Colonic mucosa (tissue), 4 donors: Measurements from ENCODE around the gene CSF2RB. TPM values are rescaled to one million over a fixed set of nuclear protein-coding genes. Genes with fewer than 3 reads are reported as not detected.

Experiments used
- DNase-seq: peaks from one replicate; pipeline ENCODE4 v3.0.0-alpha.2; 2020
- H3K27ac ChIP-seq: fragments of 200-600 bp; one replicate; pipeline ENCODE4 v1.8.0; 2021
- H3K27me3 ChIP-seq: fragments of 200-600 bp; one replicate; pipeline ENCODE4 v1.8.0; 2021
- H3K36me3 ChIP-seq: fragments of 200-600 bp; one replicate; pipeline ENCODE4 v1.8.0; 2021
- H3K4me1 ChIP-seq: fragments of 200-600 bp; one replicate; pipeline ENCODE4 v1.8.0; 2021; ENCODE audit warnings: mild to moderate bottlenecking
- H3K4me3 ChIP-seq: fragments of 200-600 bp; one replicate; pipeline ENCODE4 v1.8.0; 2021
- H3K9ac ChIP-seq, 2 donors: one replicate each; pipeline ENCODE4 v1.7.0; 2013; ENCODE audit warnings: control low read depth in 2 of 2, low read depth in 2 of 2, low read length in 2 of 2
- H3K9me3 ChIP-seq: fragments of 200-600 bp; one replicate; pipeline ENCODE4 v1.8.0; 2021
- intact Hi-C: fragments of 100-400 bp; cut with DNase I; formaldehyde crosslinking; loops from one replicate; pipeline ENCODE4 v1.14.1; 2022
- total RNA-seq, 2 donors: library from RNA; stranded (reverse); fragmentation: NEBNext Ultra II Directional in 1 of 2; extraction: Animal tissue kit (Norgen Biotek cat#: 25700) in 1 of 2; gene quantifications; one replicate each; pipeline ENCODE4 v1.2.1, GENCODE V29; 2021
- TF ChIP-seq, protein P1 (sequence below): fragments of 200-600 bp; IDR thresholded peaks from one replicate; pipeline ENCODE4 v1.8.0; 2022; ENCODE audit warnings: antibody characterized with exemption, mild to moderate bottlenecking
- donor health status: healthy.
- donor health status: DM: no; HTN: no; CAD: no.
- donor health status: DM: no; HTN: no; CAD: no.

Gene CSF2RB
- total RNA-seq, 2 donors from 2014 or later = 2.1 to 5.2 TPM

DNA sequence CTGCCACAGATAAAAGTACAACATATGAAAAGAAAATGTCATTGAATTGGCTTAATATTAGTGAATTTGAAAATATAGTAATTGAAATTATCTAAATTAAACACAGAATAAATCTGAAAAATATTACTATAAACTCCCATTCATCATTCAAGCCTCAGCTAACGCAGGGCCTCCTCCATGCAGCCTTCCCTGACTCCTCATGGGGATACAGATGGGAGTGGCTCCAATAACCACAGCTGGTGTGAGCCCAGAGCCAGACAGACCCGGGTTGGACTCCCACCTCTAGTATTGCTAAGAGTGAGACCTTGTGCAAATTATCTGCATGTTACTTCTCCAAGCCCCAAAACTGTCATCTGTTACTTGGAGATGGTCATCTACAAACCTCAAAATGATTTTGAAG lies 44.9 kb downstream of the CSF2RB start:
- TF ChIP-seq, protein P1, sequence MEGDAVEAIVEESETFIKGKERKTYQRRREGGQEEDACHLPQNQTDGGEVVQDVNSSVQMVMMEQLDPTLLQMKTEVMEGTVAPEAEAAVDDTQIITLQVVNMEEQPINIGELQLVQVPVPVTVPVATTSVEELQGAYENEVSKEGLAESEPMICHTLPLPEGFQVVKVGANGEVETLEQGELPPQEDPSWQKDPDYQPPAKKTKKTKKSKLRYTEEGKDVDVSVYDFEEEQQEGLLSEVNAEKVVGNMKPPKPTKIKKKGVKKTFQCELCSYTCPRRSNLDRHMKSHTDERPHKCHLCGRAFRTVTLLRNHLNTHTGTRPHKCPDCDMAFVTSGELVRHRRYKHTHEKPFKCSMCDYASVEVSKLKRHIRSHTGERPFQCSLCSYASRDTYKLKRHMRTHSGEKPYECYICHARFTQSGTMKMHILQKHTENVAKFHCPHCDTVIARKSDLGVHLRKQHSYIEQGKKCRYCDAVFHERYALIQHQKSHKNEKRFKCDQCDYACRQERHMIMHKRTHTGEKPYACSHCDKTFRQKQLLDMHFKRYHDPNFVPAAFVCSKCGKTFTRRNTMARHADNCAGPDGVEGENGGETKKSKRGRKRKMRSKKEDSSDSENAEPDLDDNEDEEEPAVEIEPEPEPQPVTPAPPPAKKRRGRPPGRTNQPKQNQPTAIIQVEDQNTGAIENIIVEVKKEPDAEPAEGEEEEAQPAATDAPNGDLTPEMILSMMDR = no peak
- intact Hi-C loops = no loop called here
- H3K4me3 ChIP-seq = no peak overlapping the region
- H3K9ac ChIP-seq = no peak overlapping the region
- H3K4me1 ChIP-seq = no peaks in the 10 kb centered on the region
- no peak for DNase-seq
- no peaks in the 10 kb centered on the region for H3K27me3 ChIP-seq
- H3K27ac ChIP-seq = no peak overlapping the region
- H3K9me3 ChIP-seq = no peaks in the 10 kb centered on the region
- H3K36me3 ChIP-seq = no peaks in the 10 kb centered on the region

DNA sequence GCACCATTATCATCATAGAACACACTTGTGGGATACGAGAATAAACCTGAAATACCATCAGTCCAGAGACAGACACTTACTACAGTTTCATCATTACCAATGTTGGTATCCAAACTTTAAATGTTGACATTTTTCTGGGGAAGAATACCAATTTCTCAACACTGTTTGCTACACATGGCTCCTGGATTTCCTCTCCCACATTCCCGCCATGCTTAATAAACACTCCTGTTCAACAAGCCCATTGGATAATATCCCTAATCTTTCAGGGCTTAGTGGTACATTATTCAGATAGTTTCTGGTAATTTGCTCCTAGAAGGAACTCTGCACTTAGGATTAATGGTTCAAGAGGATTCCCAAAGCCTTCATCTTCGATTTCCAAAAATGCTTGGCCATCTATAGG lies 48.2 kb downstream of the CSF2RB start:
- TF ChIP-seq, protein P1 = no peak
- no peak for DNase-seq
- no peak overlapping the region for H3K9ac ChIP-seq
- no peaks in the 10 kb centered on the region for H3K9me3 ChIP-seq
- no peak overlapping the region for H3K27ac ChIP-seq
- no peaks in the 10 kb centered on the region for H3K27me3 ChIP-seq
- no peak overlapping the region for H3K4me3 ChIP-seq
- no peaks in the 10 kb centered on the region for H3K36me3 ChIP-seq
- intact Hi-C loops = no loop called here
- no peaks in the 10 kb centered on the region for H3K4me1 ChIP-seq

DNA sequence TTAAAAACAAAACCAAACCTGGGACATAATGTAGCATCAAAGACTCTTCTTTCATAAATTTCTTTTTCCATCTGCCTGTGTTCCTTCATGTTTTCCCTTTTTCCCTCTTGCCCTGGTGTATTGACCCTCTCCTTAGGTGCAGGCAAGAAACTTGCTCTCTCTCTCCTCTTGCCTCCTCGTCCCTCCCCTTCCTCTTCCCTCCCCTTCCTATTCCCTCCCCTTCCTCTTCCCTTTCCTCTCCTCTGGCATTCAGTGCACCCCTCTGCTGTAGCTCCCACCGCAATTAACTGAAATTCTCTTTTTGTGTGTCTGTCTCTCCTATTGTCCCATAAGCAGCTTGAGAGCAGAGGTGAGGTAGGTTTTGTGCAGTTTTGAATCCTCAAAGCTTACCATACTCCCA lies 49.9 kb downstream of the CSF2RB start:
- no peaks in the 10 kb centered on the region for H3K4me1 ChIP-seq
- no peaks in the 10 kb centered on the region for H3K9me3 ChIP-seq
- intact Hi-C loops = no loop called here
- DNase-seq = no peak
- no peak overlapping the region for H3K27ac ChIP-seq
- H3K9ac ChIP-seq = no peak overlapping the region
- TF ChIP-seq, protein P1 = no peak
- H3K36me3 ChIP-seq = no peaks in the 10 kb centered on the region
- no peak overlapping the region for H3K4me3 ChIP-seq
- H3K27me3 ChIP-seq = no peaks in the 10 kb centered on the region

DNA sequence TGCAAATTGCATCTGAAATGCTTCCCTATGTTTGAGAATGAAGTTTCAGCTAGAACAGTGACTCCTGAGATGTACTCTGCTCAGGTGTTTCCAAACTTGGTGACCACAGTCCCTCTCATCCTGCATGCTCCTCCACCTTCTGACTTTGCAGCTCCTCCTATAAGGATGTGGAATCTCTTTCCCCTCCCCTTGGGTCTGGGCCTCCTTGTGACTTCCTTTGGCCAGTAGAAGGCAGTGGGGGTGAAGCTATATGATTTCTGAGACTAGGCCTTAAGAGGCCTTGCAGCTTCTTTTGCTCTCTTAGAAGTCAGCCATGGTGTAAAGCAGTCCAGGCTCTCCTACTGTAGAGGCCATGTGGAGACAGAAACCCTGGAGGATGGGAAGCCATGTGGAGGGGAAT lies 50.7 kb downstream of the CSF2RB start:
- TF ChIP-seq, protein P1 = no peak
- intact Hi-C loops = no loop called here

DNA sequence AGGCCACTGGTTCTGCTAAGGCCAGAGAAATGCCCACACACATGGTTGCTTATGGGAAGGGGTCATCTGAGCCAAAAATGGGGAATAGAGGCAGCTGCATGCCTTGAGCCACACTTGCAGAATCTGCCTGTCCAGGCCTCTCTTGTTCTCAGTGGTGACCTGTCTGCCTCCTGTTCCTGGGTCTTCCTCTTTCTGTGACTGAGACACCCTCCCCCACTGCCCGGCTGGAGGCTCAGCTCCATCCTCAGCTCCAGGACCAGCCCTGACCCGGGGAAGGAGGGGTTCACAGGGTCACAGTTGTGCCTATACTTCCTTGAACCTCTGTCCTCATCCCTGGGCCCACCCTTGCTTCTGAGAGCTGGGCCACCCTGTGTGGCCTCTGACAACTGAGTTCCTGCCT lies 52.3 kb downstream of the CSF2RB start:
- no peak overlapping the region for H3K9ac ChIP-seq
- no peaks in the 10 kb centered on the region for H3K4me1 ChIP-seq
- no peak for DNase-seq
- no peaks in the 10 kb centered on the region for H3K27me3 ChIP-seq
- TF ChIP-seq, protein P1 = no peak
- H3K27ac ChIP-seq = no peak overlapping the region
- no peak overlapping the region for H3K4me3 ChIP-seq
- no peaks in the 10 kb centered on the region for H3K36me3 ChIP-seq
- intact Hi-C loops = no loop called here
- no peaks in the 10 kb centered on the region for H3K9me3 ChIP-seq

More for the DNA sequence above, 50.7 kb downstream of the CSF2RB start:
- DNase-seq = no peak
- Histone ChIP-seq H3K36me3 (no peaks in the 10 kb centered on the region), H3K4me3 (no peak overlapping the region), H3K4me1 (no peaks in the 10 kb centered on the region), H3K9me3 (no peaks in the 10 kb centered on the region), H3K27ac (no peak overlapping the region), H3K27me3 (no peaks in the 10 kb centered on the region), H3K9ac (no peak overlapping the region)
